K562 (cell line): ENCODE results near the gene NEURL2. TPM values are rescaled to one million over a fixed set of nuclear protein-coding genes. Genes with fewer than 3 reads are reported as not detected.

Source experiments
- ATAC-seq: fragments of 200-7000 bp; cut with Tn5 transposase; 3 replicates; pipeline ENCODE4 v1.9.1; 2020; ENCODE audit warnings: moderate library complexity
- BruUV-seq: library from RNA; stranded (reverse); fragments of 400-500 nt; replicated peaks from 2 replicates; lab custom pipeline; 2021; lab: Mats Ljungman, UMichigan
- CTCF ChIA-PET: fragments of 300-600 bp; formaldehyde crosslinking; extraction: SDS; loops from one replicate; lab custom pipeline; 2021; ENCODE audit warnings: low intra/inter-chr PET ratio; lab: Yijun Ruan, JAX
- POLR2A ChIA-PET: fragments of 300-600, 350-650 bp; sonication (Branson Sonifier 250); formaldehyde crosslinking; extraction: SDS; loops from one replicate; lab custom pipeline; 2021; ENCODE audit warnings: antibody characterized with exemption, inconsistent platforms; lab: Yijun Ruan, JAX
- DNase-seq, 4 experiments: peaks; one replicate each; pipeline versions ENCODE4 v3.0.0 to v3.0.0-alpha.2; 2011 to 2018; ENCODE audit warnings: low spot score in 3 of 4, mixed read lengths in 3 of 4; ENCODE audit errors: extremely low read depth in 1 of 4
- FAIRE-seq: peaks from 2 replicates; lab custom pipeline; 2011; peaks lifted over from hg19 to GRCh38; lab: Jason Lieb, UNC
- H2AFZ ChIP-seq: 2 replicates; pipeline ENCODE4 v1.6.0; 2011; ENCODE audit warnings: low read depth, low read length, control low read depth, inconsistent platforms
- H3K27ac ChIP-seq: fragments of 200-600 bp; 3 replicates; pipeline ENCODE4 v1.8.0; 2011; ENCODE audit warnings: low read depth, mild to moderate bottlenecking, control low read depth, inconsistent platforms, low read length, moderate library complexity, mixed read lengths; ENCODE audit errors: extremely low read depth
- H3K27me3 ChIP-seq, 2 experiments: fragments of 300-600 bp in 1 of 2; 2 replicates in 1 of 2; 3 replicates in 1 of 2; pipeline versions ENCODE4 v1.6.0 to v1.8.0; 2011; ENCODE audit warnings: inconsistent platforms in 2 of 2, low read length in 2 of 2, mild to moderate bottlenecking in 1 of 2, mixed read lengths in 1 of 2, moderate library complexity in 1 of 2; ENCODE audit not compliant: control insufficient read depth in 2 of 2, insufficient read depth in 2 of 2
- H3K36me3 ChIP-seq: fragments of 300-600 bp; 3 replicates; pipeline ENCODE4 v1.8.0; 2011; ENCODE audit warnings: mild to moderate bottlenecking, low read length, inconsistent platforms; ENCODE audit not compliant: control insufficient read depth, insufficient read depth
- H3K4me1 ChIP-seq, 2 experiments: fragments of 200-600 bp in 1 of 2; replicated peaks in 1 of 2; 2 replicates in 1 of 2; 3 replicates in 1 of 2; pipeline versions ENCODE4 v1.5.1 to v1.8.0; 2011; ENCODE audit warnings: inconsistent platforms in 2 of 2, low read length in 2 of 2, mild to moderate bottlenecking in 1 of 2, mixed read lengths in 1 of 2, moderate library complexity in 1 of 2; ENCODE audit not compliant: control insufficient read depth in 2 of 2, insufficient read depth in 2 of 2
- H3K4me2 ChIP-seq: 2 replicates; pipeline ENCODE4 v1.6.1; 2011; ENCODE audit warnings: low read length, control low read depth, inconsistent platforms, mixed read lengths; ENCODE audit not compliant: insufficient read depth
- H3K4me3 ChIP-seq: fragments of 200-600 bp; sonication (generic), shearing (Covaris generic); 2 replicates; pipeline ENCODE4 v1.5.1; 2016; ENCODE audit warnings: control low read depth, inconsistent platforms
- H3K79me2 ChIP-seq: fragments of 200-600 bp; 3 replicates; pipeline ENCODE4 v1.8.0; 2011; ENCODE audit warnings: low read length, inconsistent platforms; ENCODE audit not compliant: control insufficient read depth, insufficient read depth
- H3K9ac ChIP-seq, 2 experiments: 2 replicates each; pipeline versions ENCODE4 v1.6.0 to v1.6.1; 2011; ENCODE audit warnings: low read depth in 2 of 2, low read length in 2 of 2, control low read depth in 1 of 2, inconsistent platforms in 1 of 2, mild to moderate bottlenecking in 1 of 2, mixed read lengths in 1 of 2; ENCODE audit not compliant: insufficient read depth in 1 of 2
- H3K9me1 ChIP-seq: one replicate; pipeline ENCODE4 v1.6.0; 2011; ENCODE audit warnings: inconsistent platforms, mild to moderate bottlenecking, low read length, moderate library complexity; ENCODE audit not compliant: control insufficient read depth, insufficient read depth
- H3K9me3 ChIP-seq: replicated peaks from 2 replicates; pipeline ENCODE4 v1.5.1; 2011; ENCODE audit warnings: low read depth, low read length, inconsistent platforms; ENCODE audit not compliant: control insufficient read depth, insufficient read depth
- H4K20me1 ChIP-seq: replicated peaks from 2 replicates; pipeline ENCODE4 v1.6.1; 2011; ENCODE audit warnings: low read length, inconsistent platforms, mixed read lengths; ENCODE audit not compliant: control insufficient read depth, insufficient read depth
- BRF1 ChIP-seq: IDR thresholded peaks from 3 replicates; pipeline ENCODE4 v1.6.1; 2011; ENCODE audit warnings: borderline replicate concordance, mild to moderate bottlenecking; ENCODE audit not compliant: insufficient read length; ENCODE audit errors: extremely low read depth
- EP400 ChIP-seq: fragments of 450-650 bp; IDR thresholded peaks from 2 replicates; pipeline ENCODE4 v1.6.1; 2017; ENCODE audit warnings: antibody characterized with exemption, mild to moderate bottlenecking, moderate library complexity
- MAX ChIP-seq: sonication (generic); formaldehyde crosslinking; IDR thresholded peaks from 2 replicates; pipeline ENCODE4 v1.9.0; 2022; ENCODE audit warnings: mild to moderate bottlenecking, missing genetic modification reagents
- MNT ChIP-seq, 2 experiments: fragments of 450-650 bp; conservative IDR thresholded peaks; 2 replicates each; pipeline ENCODE4 v1.6.1; 2017; ENCODE audit warnings: mild to moderate bottlenecking in 2 of 2, moderate library complexity in 2 of 2
- ZNF239 ChIP-seq: fragments of 250-450 bp; sonication (Bioruptor Pico); IDR thresholded peaks from 2 replicates; pipeline ENCODE4 v1.4.0; 2020; ENCODE audit warnings: mild to moderate bottlenecking
- ZNF57 ChIP-seq: fragments of 450-650 bp; formaldehyde crosslinking; IDR thresholded peaks from 2 replicates; pipeline ENCODE4 v1.4.0; 2020; ENCODE audit warnings: mild to moderate bottlenecking, moderate library complexity
- WGBS: fragments of 100-300 bp; shearing (Covaris generic); methylation state at CpG from one replicate; pipeline ENCODE4 v1.1.6; 2016; ENCODE audit warnings: low coverage, mixed read lengths; ENCODE audit not compliant: insufficient coverage; ENCODE audit errors: missing lambda C conversion rate; 5-methylcytosine and 5-hydroxymethylcytosine counted together
- in situ Hi-C: fragments of 300-500 bp; cut with MboI; formaldehyde crosslinking; loops from 4 replicates; pipeline ENCODE4 v1.15.0; 2018; ENCODE audit warnings: inconsistent platforms, mixed read lengths
- intact Hi-C: fragments of 100-400 bp; cut with micrococcal nuclease; formaldehyde crosslinking; loops from 2 replicates; pipeline ENCODE4 v1.14.2; 2022
- polyA plus RNA-seq, 8 experiments: library from polyadenylated mRNA; depleted of rRNA in 4 of 8; stranded (reverse) in 5 of 8; unstranded in 3 of 8; fragments of >200 nt; fragmentation: Nextera tagmentation in 2 of 8; fragmentation: Illumina TruSeq in 1 of 8; extraction: Ambion mirVana in 2 of 8; extraction: Trizol in 1 of 8; gene quantifications; 2 replicates each; pipeline versions ENCODE4 v1.2.1 to v1.2.3, GENCODE V29; 2011 to 2014; ENCODE audit warnings: inconsistent platforms in 1 of 8, missing spikeins in 1 of 8
- total RNA-seq, 7 experiments: library from RNA; depleted of rRNA in 6 of 7; stranded (reverse); fragments of >200 nt in 6 of 7; fragmentation: Illumina TruSeq in 2 of 7; extraction: Trizol in 2 of 7; gene quantifications; 2 replicates each; pipeline versions ENCODE4 v1.2.1 to v1.2.3, GENCODE V29; 2011 to 2021; ENCODE audit warnings: low replicate concordance in 1 of 7

The NEURL2 gene
- total and polyA plus RNA-seq, 9 of the 15 experiments (the other 6 are each of a cell fraction or from before 2014, with no cell fraction given) = 0.22 to 1.9 (median 0.50) TPM; not detected in 1

- Histone ChIP-seq H4K20me1 (no peaks in the 10 kb centered on the region), H3K9ac (peak within 1 kb of the TSS; percentile 63 to 94), H2AFZ (peak within 1 kb of the TSS; percentile 92), H3K4me2 (peak within 1 kb of the TSS; percentile 82), H3K27me3 (no peaks in the 10 kb centered on the region), H3K4me1 (peaks cover 24 to 44% of the 10 kb centered on the region in 2 experiments), H3K79me2 (peaks cover 15% of the 10 kb centered on the region), H3K9me1 (no peaks in the 10 kb centered on the region), H3K4me3 (peak within 1 kb of the TSS; percentile 48), H3K27ac (peak within 1 kb of the TSS; percentile 89), H3K9me3 (no peaks in the 10 kb centered on the region), H3K36me3 (peaks cover 9% of the 10 kb centered on the region; the same call in 1 of the 3 replicates)
- WGBS = 47% methylated on average over 49 of the region's 58 CpGs
- POLR2A ChIA-PET = interaction anchor here (0.6 to 2.3 kb wide), 6 partner anchors 8 to 518 kb away, joined by 3 to 11 read pairs (median 4); no protein-coding TSS in a partner anchor
- ATAC-seq (0 out of 3 replicates have a peak, but pooled peaks have one; percentile 3), FAIRE-seq (no peak), DNase-seq (peak in 3 of 4 experiments; percentile 45 to 48 (median 47))
- TSS peak; percentile 99 for BruUV-seq
- CTCF ChIA-PET = no interaction called here
- intact Hi-C loops (no loop called here), in situ Hi-C loops (no loop called here)
- no peak for TF ChIP-seq ZNF239 (CRISPR knock-in tag)
- no peak for TF ChIP-seq ZNF57 (CRISPR knock-in tag)
- TF ChIP-seq MAX (CRISPR knock-in tag) = 0 out of 2 replicates have a peak, but pooled peaks have one; percentile 10
- TF ChIP-seq MNT (conservative IDR thresholded peaks at IDR 0.05) = peak in 1 of 2 experiments; percentile 27; a peak in 1 of 4 replicates
- no peak for TF ChIP-seq EP400
- no peak for TF ChIP-seq BRF1
Observed at GRCh38 chr20:45911486-45912343, 20.7 kb upstream of the NEURL2 start, which contains the start of gene PLTP. Gene PLTP (minus strand): TSS chr20:45912155. CDS start chr20:45911452, 703 bp downstream.
